G401.6 (cell line): Measurements from ENCODE around the gene USP17L26.
"Not testable (repeated sequence)": the region's sequence is repeated elsewhere in the genome, so short reads cannot be mapped to it uniquely, and the experiment has no call there.

ENCODE experiments used
- FAIRE-seq: peaks from 2 replicates; lab custom pipeline; 2012; peaks lifted over from hg19 to GRCh38; lab: Jason Lieb, UNC

Gene USP17L26

GRCh38 chr4:9334358-9334757 is at the start of gene USP17L26:
Gene USP17L26 (plus strand): TSS chr4:9334658. CDS start chr4:9334658, 0 bp downstream.
- not testable (repeated sequence) for FAIRE-seq

GRCh38 chr4:9324191-9324590 is 10.3 kb upstream of the USP17L26 start:
- FAIRE-seq, result not testable (repeated sequence)

- not testable (repeated sequence) for FAIRE-seq
Observed at GRCh38 chr4:9324865-9325264, 9.6 kb upstream of the USP17L26 start, which contains the start of gene USP17L24. Gene USP17L24 (plus strand): TSS chr4:9325165. CDS start chr4:9325165, 0 bp downstream.

GRCh38 chr4:9329611-9330010 is 4.8 kb upstream of the USP17L26 start, which contains the start of gene USP17L25:
Gene USP17L25 (plus strand): TSS chr4:9329911. CDS start chr4:9329911, 0 bp downstream.
- not testable (repeated sequence) for FAIRE-seq

- not testable (repeated sequence) for FAIRE-seq
Observed at GRCh38 chr4:9339103-9339502, 4.6 kb downstream of the USP17L26 start, which contains the start of gene USP17L5. Gene USP17L5 (plus strand): TSS chr4:9339403. CDS start chr4:9339403, 0 bp downstream.

- FAIRE-seq, result not testable (repeated sequence)
Observed at GRCh38 chr4:9343848-9344247, 9.4 kb downstream of the USP17L26 start, which contains the start of gene USP17L27. Gene USP17L27 (plus strand): TSS chr4:9344148. CDS start chr4:9344148, 0 bp downstream.

- FAIRE-seq, result not testable (repeated sequence)
Observed at GRCh38 chr4:9348593-9348992, 14.1 kb downstream of the USP17L26 start, which contains the start of gene USP17L28. Gene USP17L28 (plus strand): TSS chr4:9348893. CDS start chr4:9348893, 0 bp downstream.

GRCh38 chr4:9350866-9351265 is 16.4 kb downstream of the USP17L26 start:
- not testable (repeated sequence) for FAIRE-seq

GRCh38 chr4:9353338-9353737 is 18.9 kb downstream of the USP17L26 start, which contains the start of gene USP17L29:
Gene USP17L29 (plus strand): TSS chr4:9353638. CDS start chr4:9353638, 0 bp downstream.
- not testable (repeated sequence) for FAIRE-seq

GRCh38 chr4:9362829-9363228 is 28.4 kb downstream of the USP17L26 start, which contains the start of gene USP17L30:
Gene USP17L30 (plus strand): TSS chr4:9363129. CDS start chr4:9363129, 0 bp downstream.
- not testable (repeated sequence) for FAIRE-seq

- not testable (repeated sequence) for FAIRE-seq
Observed at GRCh38 chr4:9379881-9380280, 45.4 kb downstream of the USP17L26 start.

- not testable (repeated sequence) for FAIRE-seq
Observed at GRCh38 chr4:9381012-9381534, 46.6 kb downstream of the USP17L26 start.

- no peak for FAIRE-seq
Observed at GRCh38 chr4:9384126-9384525, 49.7 kb downstream of the USP17L26 start.
